HepG2 (cell line): ENCODE results near the gene WDR54. TPM values are rescaled to one million over a fixed set of nuclear protein-coding genes. Genes with fewer than 3 reads are reported as not detected.

ENCODE experiments used
- ATF2 ChIP-seq: sonication (generic); formaldehyde crosslinking; IDR thresholded peaks from 2 replicates; pipeline ENCODE4 v1.4.0; 2020; ENCODE audit warnings: missing genetic modification reagents
- CBX2 ChIP-seq, 2 experiments: fragments of 200-600 bp in 1 of 2; sonication (generic); formaldehyde crosslinking in 1 of 2; IDR thresholded peaks; 2 replicates each; pipeline versions ENCODE4 v1.7.0 to v1.8.1; 2018 to 2022; ENCODE audit warnings: low read depth in 2 of 2, low read length in 1 of 2, mild to moderate bottlenecking in 1 of 2, missing genetic modification reagents in 1 of 2
- CBX5 ChIP-seq: sonication (generic); formaldehyde crosslinking; IDR thresholded peaks from 2 replicates; pipeline ENCODE4 v1.4.0; 2020; ENCODE audit warnings: missing genetic modification reagents, borderline replicate concordance
- CEBPB ChIP-seq: IDR thresholded peaks from 2 replicates; pipeline ENCODE4 v1.6.1; 2011; ENCODE audit warnings: low read depth, low read length, improper control_type of control experiment, borderline replicate concordance
- CHD4 ChIP-seq: fragments of 200-600 bp; sonication (generic); IDR thresholded peaks from 2 replicates; pipeline ENCODE4 v1.7.0; 2017; ENCODE audit warnings: mild to moderate bottlenecking, low read length, borderline replicate concordance
- EEA1 ChIP-seq: sonication (generic); formaldehyde crosslinking; IDR thresholded peaks from 2 replicates; pipeline ENCODE4 v1.5.1; 2020; ENCODE audit warnings: mild to moderate bottlenecking, missing genetic modification reagents, borderline replicate concordance
- ISX ChIP-seq: sonication (generic); formaldehyde crosslinking; conservative IDR thresholded peaks from 2 replicates; pipeline ENCODE4 v1.5.0; 2020; ENCODE audit warnings: missing genetic modification reagents
- MTF1 ChIP-seq: sonication (generic); formaldehyde crosslinking; IDR thresholded peaks from 2 replicates; pipeline ENCODE4 v1.5.0; 2020; ENCODE audit warnings: missing genetic modification reagents
- NFIB ChIP-seq: sonication (generic); formaldehyde crosslinking; IDR thresholded peaks from 2 replicates; pipeline ENCODE4 v1.9.0; 2021; ENCODE audit warnings: missing genetic modification reagents, mild to moderate bottlenecking, borderline replicate concordance
- RBM39 ChIP-seq: fragments of 200-400 bp; formaldehyde crosslinking; IDR thresholded peaks from one replicate; pipeline ENCODE4 v1.6.1; 2018; ENCODE audit warnings: antibody characterized with exemption, mild to moderate bottlenecking, low read depth, low read length; ENCODE audit not compliant: poor library complexity, severe bottlenecking
- SMAD1 ChIP-seq: sonication (generic); formaldehyde crosslinking; IDR thresholded peaks from 2 replicates; pipeline ENCODE4 v1.4.0; 2020; ENCODE audit warnings: missing genetic modification reagents, low read depth, mild to moderate bottlenecking, borderline replicate concordance
- SOX13 ChIP-seq, 3 experiments: fragments of 450-650 bp in 1 of 3; sonication (generic) in 1 of 3; formaldehyde crosslinking in 1 of 3; IDR thresholded peaks in 2 of 3; conservative IDR thresholded peaks in 1 of 3; 2 replicates each; pipeline versions ENCODE4 v1.5.0 to v1.6.1; 2016 to 2020; ENCODE audit warnings: antibody characterized with exemption in 1 of 3, mild to moderate bottlenecking in 1 of 3, missing compliant biosample characterization in 1 of 3, missing genetic modification reagents in 1 of 3, moderate library complexity in 1 of 3
- TFAP4 ChIP-seq: sonication (generic); IDR thresholded peaks from 2 replicates; pipeline ENCODE4 v1.6.1; 2016; ENCODE audit warnings: low read depth, borderline replicate concordance
- ZNF18 ChIP-seq: sonication (generic); formaldehyde crosslinking; IDR thresholded peaks from 2 replicates; pipeline ENCODE4 v1.8.0; 2022; ENCODE audit warnings: mild to moderate bottlenecking, missing genetic modification reagents; ENCODE audit not compliant: insufficient replicate concordance
- ZNF292 ChIP-seq: sonication (generic); formaldehyde crosslinking; IDR thresholded peaks from 2 replicates; pipeline ENCODE4 v1.8.1; 2022; ENCODE audit warnings: mild to moderate bottlenecking, low read depth, missing genetic modification reagents, borderline replicate concordance
- ZNF34 ChIP-seq: sonication (generic); formaldehyde crosslinking; IDR thresholded peaks from 2 replicates; pipeline ENCODE4 v1.4.0; 2020; ENCODE audit warnings: mild to moderate bottlenecking, missing genetic modification reagents, borderline replicate concordance
- ZNF768 ChIP-seq: sonication (generic); formaldehyde crosslinking; IDR thresholded peaks from 2 replicates; pipeline ENCODE4 v1.4.0; 2020; ENCODE audit warnings: missing genetic modification reagents
- ZNF772 ChIP-seq: sonication (generic); formaldehyde crosslinking; IDR thresholded peaks from 2 replicates; pipeline ENCODE4 v1.5.0; 2020; ENCODE audit warnings: mild to moderate bottlenecking, missing genetic modification reagents
- polyA plus RNA-seq, 8 experiments: library from polyadenylated mRNA; depleted of rRNA in 3 of 8; stranded (reverse) in 7 of 8; unstranded in 1 of 8; fragments of >200 nt; fragmentation: Illumina TruSeq in 4 of 8; extraction: Trizol in 4 of 8; gene quantifications; 2 replicates each; pipeline versions ENCODE4 v1.2.1 to v1.2.3, GENCODE V29; 2011 to 2016; ENCODE audit warnings: low read depth in 4 of 8, missing spikeins in 1 of 8, mixed read lengths in 1 of 8; ENCODE audit not compliant: insufficient read depth in 1 of 8
- total RNA-seq, 5 experiments: library from RNA; depleted of rRNA; stranded (reverse); fragments of >200 nt; fragmentation: Illumina TruSeq; extraction: Trizol; gene quantifications; 2 replicates each; pipeline ENCODE4 v1.2.3, GENCODE V29; 2016; ENCODE audit warnings: low read depth in 1 of 5
- TF ChIP-seq, protein P1 (sequence below): sonication (generic); formaldehyde crosslinking; conservative IDR thresholded peaks from 2 replicates; pipeline ENCODE4 v1.4.0; 2020; ENCODE audit warnings: mild to moderate bottlenecking, missing genetic modification reagents, moderate library complexity

Gene WDR54
- total and polyA plus RNA-seq, 2 of the 13 experiments (the other 11 are each of a cell fraction or from before 2014, with no cell fraction given) = 2.0 to 17.3 TPM

GRCh38 chr2:74454654-74455511, 33.4 kb downstream of the WDR54 start, which contains the start of gene INO80B (continued):
- TF ChIP-seq ZNF34 (CRISPR knock-in tag) (peak; percentile 90; the same call in 1 of the 2 replicates), ZNF772 (CRISPR knock-in tag) (peak; percentile 94), EEA1 (CRISPR knock-in tag) (no peak), ATF2 (CRISPR knock-in tag) (peak; percentile 97), CEBPB (peak; percentile 23; the same call in 1 of the 2 replicates), ISX (CRISPR knock-in tag) (no peak), SMAD1 (CRISPR knock-in tag) (peak; percentile 99; the same call in 1 of the 2 replicates), SOX13 (IDR thresholded peaks at IDR 0.05) (no peak), SOX13 (CRISPR knock-in tag; conservative IDR thresholded peaks at IDR 0.05 in 1 of 2, IDR thresholded peaks at IDR 0.05 in 1 of 2) (peak; percentile 27 to 68; a peak in 2 of 4 replicates), NFIB (no peak), CBX2 (IDR thresholded peaks at IDR 0.05; ENCODE audit: low read depth, low read length) (no peak; the same call in 1 of the 2 replicates), CBX2 (CRISPR knock-in tag; IDR thresholded peaks at IDR 0.05; ENCODE audit: low read depth) (no peak), CHD4 (no peak; the same call in 1 of the 2 replicates), ZNF292 (CRISPR knock-in tag) (no peak), RBM39 (peak; percentile 94), CBX5 (CRISPR knock-in tag) (peak; percentile 99), MTF1 (no peak), ZNF768 (peak; percentile 79), TFAP4 (no peak; the same call in 1 of the 2 replicates), ZNF18 (CRISPR knock-in tag) (peak; percentile 66)
- TF ChIP-seq, protein P1, sequence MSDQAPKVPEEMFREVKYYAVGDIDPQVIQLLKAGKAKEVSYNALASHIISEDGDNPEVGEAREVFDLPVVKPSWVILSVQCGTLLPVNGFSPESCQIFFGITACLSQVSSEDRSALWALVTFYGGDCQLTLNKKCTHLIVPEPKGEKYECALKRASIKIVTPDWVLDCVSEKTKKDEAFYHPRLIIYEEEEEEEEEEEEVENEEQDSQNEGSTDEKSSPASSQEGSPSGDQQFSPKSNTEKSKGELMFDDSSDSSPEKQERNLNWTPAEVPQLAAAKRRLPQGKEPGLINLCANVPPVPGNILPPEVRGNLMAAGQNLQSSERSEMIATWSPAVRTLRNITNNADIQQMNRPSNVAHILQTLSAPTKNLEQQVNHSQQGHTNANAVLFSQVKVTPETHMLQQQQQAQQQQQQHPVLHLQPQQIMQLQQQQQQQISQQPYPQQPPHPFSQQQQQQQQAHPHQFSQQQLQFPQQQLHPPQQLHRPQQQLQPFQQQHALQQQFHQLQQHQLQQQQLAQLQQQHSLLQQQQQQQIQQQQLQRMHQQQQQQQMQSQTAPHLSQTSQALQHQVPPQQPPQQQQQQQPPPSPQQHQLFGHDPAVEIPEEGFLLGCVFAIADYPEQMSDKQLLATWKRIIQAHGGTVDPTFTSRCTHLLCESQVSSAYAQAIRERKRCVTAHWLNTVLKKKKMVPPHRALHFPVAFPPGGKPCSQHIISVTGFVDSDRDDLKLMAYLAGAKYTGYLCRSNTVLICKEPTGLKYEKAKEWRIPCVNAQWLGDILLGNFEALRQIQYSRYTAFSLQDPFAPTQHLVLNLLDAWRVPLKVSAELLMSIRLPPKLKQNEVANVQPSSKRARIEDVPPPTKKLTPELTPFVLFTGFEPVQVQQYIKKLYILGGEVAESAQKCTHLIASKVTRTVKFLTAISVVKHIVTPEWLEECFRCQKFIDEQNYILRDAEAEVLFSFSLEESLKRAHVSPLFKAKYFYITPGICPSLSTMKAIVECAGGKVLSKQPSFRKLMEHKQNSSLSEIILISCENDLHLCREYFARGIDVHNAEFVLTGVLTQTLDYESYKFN (CRISPR knock-in tag) = peak; percentile 71
